Measurements from ENCODE around the gene CLCNKA. TPM values are rescaled to one million over a fixed set of nuclear protein-coding genes. Genes with fewer than 3 reads are reported as not detected.
"Not testable (repeated sequence)": the region's sequence is repeated elsewhere in the genome, so short reads cannot be mapped to it uniquely, and the experiment has no call there.

Gene CLCNKA
- polyA plus RNA-seq, 1 donor (not counting 4 experiments of a cell fraction or from before 2014, with no cell fraction given), result not detected

DNA sequence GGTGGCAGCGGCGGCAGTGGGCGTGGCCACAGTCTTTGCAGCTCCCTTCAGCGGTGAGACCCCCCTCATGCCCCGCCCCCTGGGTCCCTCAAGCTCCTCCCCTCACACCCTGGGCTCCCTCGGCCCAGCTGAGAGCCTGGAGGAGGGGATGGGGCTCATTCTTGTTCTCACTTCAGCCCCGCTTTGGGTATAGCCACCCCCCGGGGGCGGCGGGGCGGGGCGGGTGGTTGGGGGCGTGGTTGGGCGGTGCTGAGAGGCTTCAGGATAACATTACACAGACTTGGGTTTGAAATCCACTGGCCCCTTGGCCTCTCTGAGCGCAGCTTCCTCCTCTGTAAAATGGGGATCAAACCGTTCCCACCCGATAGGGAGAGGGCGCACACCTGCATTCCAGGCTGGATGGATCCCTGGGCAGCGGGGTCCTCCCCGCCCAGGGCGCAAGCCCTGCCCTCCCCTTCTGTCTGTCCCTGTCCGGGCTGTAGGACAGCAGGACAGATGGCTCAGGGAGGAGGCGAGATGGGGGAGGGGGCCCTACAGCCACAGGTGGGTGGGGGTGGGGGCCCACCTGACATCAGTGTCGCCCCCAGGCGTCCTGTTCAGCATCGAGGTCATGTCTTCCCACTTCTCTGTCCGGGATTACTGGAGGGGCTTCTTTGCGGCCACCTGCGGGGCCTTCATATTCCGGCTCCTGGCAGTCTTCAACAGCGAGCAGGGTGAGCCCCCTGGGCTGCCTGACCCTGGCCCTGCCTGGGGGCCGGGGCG is 5.1 kb downstream of the CLCNKA start:
- Histone ChIP-seq H2AFZ (ENCODE audit: control insufficient read depth, low read length) (no peak overlapping the region), H3K9ac (ENCODE audit: control insufficient read depth, extremely low read depth, insufficient read depth, low read length) (no peak overlapping the region), H3K4me3 (ENCODE audit: control insufficient read depth in 2 of 3, extremely low read depth in 1 of 3, insufficient read depth in 2 of 3, low read depth in 1 of 3, low read length in 3 of 3) (no peak overlapping the region), H3K4me1 (ENCODE audit: control insufficient read depth, extremely low read depth, insufficient read depth, low read length) (no peaks in the 10 kb centered on the region), H3K27me3 (ENCODE audit: control insufficient read depth, extremely low read depth, insufficient read depth, low read length) (peaks cover 12% of the 10 kb centered on the region), H3K79me2 (ENCODE audit: control insufficient read depth, insufficient read depth, low read length) (no peaks in the 10 kb centered on the region), H4K20me1 (ENCODE audit: control insufficient read depth, extremely low read depth, insufficient read depth, low read length) (no peaks in the 10 kb centered on the region), H3K27ac (ENCODE audit: control insufficient read depth, insufficient read depth, low read length) (no peak overlapping the region), H3K9me1 (ENCODE audit: control insufficient read depth, extremely low read depth, insufficient read depth, low read length) (no peaks in the 10 kb centered on the region), H3K4me2 (ENCODE audit: control insufficient read depth, extremely low read depth, insufficient read depth, low read depth, low read length) (no peak overlapping the region), H3K36me3 (ENCODE audit: control insufficient read depth in 2 of 2, extremely low read depth in 1 of 2, insufficient read depth in 2 of 2, low read length in 2 of 2) (no peaks in the 10 kb centered on the region), H3K9me3 (ENCODE audit: control insufficient read depth, low read depth, low read length) (no peaks in the 10 kb centered on the region)
- TF ChIP-seq EZH2 (IDR thresholded peaks at IDR 0.05; ENCODE audit: low read length), result no peak
- TF ChIP-seq, protein P1, sequence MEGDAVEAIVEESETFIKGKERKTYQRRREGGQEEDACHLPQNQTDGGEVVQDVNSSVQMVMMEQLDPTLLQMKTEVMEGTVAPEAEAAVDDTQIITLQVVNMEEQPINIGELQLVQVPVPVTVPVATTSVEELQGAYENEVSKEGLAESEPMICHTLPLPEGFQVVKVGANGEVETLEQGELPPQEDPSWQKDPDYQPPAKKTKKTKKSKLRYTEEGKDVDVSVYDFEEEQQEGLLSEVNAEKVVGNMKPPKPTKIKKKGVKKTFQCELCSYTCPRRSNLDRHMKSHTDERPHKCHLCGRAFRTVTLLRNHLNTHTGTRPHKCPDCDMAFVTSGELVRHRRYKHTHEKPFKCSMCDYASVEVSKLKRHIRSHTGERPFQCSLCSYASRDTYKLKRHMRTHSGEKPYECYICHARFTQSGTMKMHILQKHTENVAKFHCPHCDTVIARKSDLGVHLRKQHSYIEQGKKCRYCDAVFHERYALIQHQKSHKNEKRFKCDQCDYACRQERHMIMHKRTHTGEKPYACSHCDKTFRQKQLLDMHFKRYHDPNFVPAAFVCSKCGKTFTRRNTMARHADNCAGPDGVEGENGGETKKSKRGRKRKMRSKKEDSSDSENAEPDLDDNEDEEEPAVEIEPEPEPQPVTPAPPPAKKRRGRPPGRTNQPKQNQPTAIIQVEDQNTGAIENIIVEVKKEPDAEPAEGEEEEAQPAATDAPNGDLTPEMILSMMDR (optimal IDR thresholded peaks at IDR 0.05 in 1 of 3, IDR thresholded peaks at IDR 0.05 in 1 of 3, conservative IDR thresholded peaks at IDR 0.05 in 1 of 3; ENCODE audit: extremely low read depth in 1 of 3, insufficient read depth in 2 of 3, low read length in 3 of 3), result no peak
- FAIRE-seq, result no peak
- dilution Hi-C loops (cut with MboI; ENCODE audit: extremely low pct_ligation_motif_present, low sequenced_read_pairs), result no loop called here
- no peak for DNase-seq (ENCODE audit: low read depth, low spot score)

GRCh38 chr1:16028237-16029002 is 6.6 kb downstream of the CLCNKA start:
- Histone ChIP-seq H3K79me2 (ENCODE audit: control insufficient read depth, insufficient read depth, low read length) (no peaks in the 10 kb centered on the region), H3K4me3 (ENCODE audit: control insufficient read depth in 2 of 3, extremely low read depth in 1 of 3, insufficient read depth in 2 of 3, low read depth in 1 of 3, low read length in 3 of 3) (no peak overlapping the region), H4K20me1 (ENCODE audit: control insufficient read depth, extremely low read depth, insufficient read depth, low read length) (no peaks in the 10 kb centered on the region), H2AFZ (ENCODE audit: control insufficient read depth, low read length) (no peak overlapping the region), H3K9me1 (ENCODE audit: control insufficient read depth, extremely low read depth, insufficient read depth, low read length) (no peaks in the 10 kb centered on the region), H3K4me2 (ENCODE audit: control insufficient read depth, extremely low read depth, insufficient read depth, low read depth, low read length) (no peak overlapping the region), H3K36me3 (ENCODE audit: control insufficient read depth in 2 of 2, extremely low read depth in 1 of 2, insufficient read depth in 2 of 2, low read length in 2 of 2) (no peaks in the 10 kb centered on the region), H3K4me1 (ENCODE audit: control insufficient read depth, extremely low read depth, insufficient read depth, low read length) (no peaks in the 10 kb centered on the region), H3K27ac (ENCODE audit: control insufficient read depth, insufficient read depth, low read length) (no peak overlapping the region), H3K9ac (ENCODE audit: control insufficient read depth, extremely low read depth, insufficient read depth, low read length) (no peak overlapping the region), H3K27me3 (ENCODE audit: control insufficient read depth, extremely low read depth, insufficient read depth, low read length) (peaks cover 12% of the 10 kb centered on the region), H3K9me3 (ENCODE audit: control insufficient read depth, low read depth, low read length) (no peaks in the 10 kb centered on the region)
- DNase-seq (ENCODE audit: low read depth, low spot score) (no peak), FAIRE-seq (no peak)
- dilution Hi-C loops (cut with MboI; ENCODE audit: extremely low pct_ligation_motif_present, low sequenced_read_pairs), result no loop called here
- TF ChIP-seq, protein P1 (optimal IDR thresholded peaks at IDR 0.05 in 1 of 3, IDR thresholded peaks at IDR 0.05 in 1 of 3, conservative IDR thresholded peaks at IDR 0.05 in 1 of 3; ENCODE audit: extremely low read depth in 1 of 3, insufficient read depth in 2 of 3, low read length in 3 of 3), result no peak
- TF ChIP-seq EZH2 (IDR thresholded peaks at IDR 0.05; ENCODE audit: low read length), result no peak

GRCh38 chr1:16029003-16029268 is 7.1 kb downstream of the CLCNKA start:
- H3K79me2 ChIP-seq (ENCODE audit: control insufficient read depth, insufficient read depth, low read length); H3K9me1 ChIP-seq (ENCODE audit: control insufficient read depth, extremely low read depth, insufficient read depth, low read length); dilution Hi-C loops (cut with MboI; ENCODE audit: extremely low pct_ligation_motif_present, low sequenced_read_pairs); H3K9ac ChIP-seq (ENCODE audit: control insufficient read depth, extremely low read depth, insufficient read depth, low read length); H3K36me3 ChIP-seq (ENCODE audit: control insufficient read depth in 2 of 2, extremely low read depth in 1 of 2, insufficient read depth in 2 of 2, low read length in 2 of 2); H3K4me1 ChIP-seq (ENCODE audit: control insufficient read depth, extremely low read depth, insufficient read depth, low read length); H3K9me3 ChIP-seq (ENCODE audit: control insufficient read depth, low read depth, low read length); H4K20me1 ChIP-seq (ENCODE audit: control insufficient read depth, extremely low read depth, insufficient read depth, low read length); H3K4me3 ChIP-seq (ENCODE audit: control insufficient read depth in 2 of 3, extremely low read depth in 1 of 3, insufficient read depth in 2 of 3, low read depth in 1 of 3, low read length in 3 of 3); H3K27ac ChIP-seq (ENCODE audit: control insufficient read depth, insufficient read depth, low read length); DNase-seq (ENCODE audit: low read depth, low spot score); FAIRE-seq; H2AFZ ChIP-seq (ENCODE audit: control insufficient read depth, low read length); H3K4me2 ChIP-seq (ENCODE audit: control insufficient read depth, extremely low read depth, insufficient read depth, low read depth, low read length): not testable (repeated sequence)
- peaks cover 12% of the 10 kb centered on the region for H3K27me3 ChIP-seq (ENCODE audit: control insufficient read depth, extremely low read depth, insufficient read depth, low read length)
